ENCODE data around the gene LCLAT1.
A peak's percentile ranks its signal among the peaks of the same experiment; 100 is the strongest.
"Not testable (repeated sequence)": the region's sequence is repeated elsewhere in the genome, so short reads cannot be mapped to it uniquely, and the experiment has no call there.

LCLAT1 gene

GRCh38 chr2:30464544-30465170 is 17.6 kb downstream of the LCLAT1 start:
- H3K36me3 ChIP-seq (ENCODE audit: control insufficient read depth, insufficient read depth, low read length): no peaks in the 10 kb centered on the region
- DNase-seq (ENCODE audit: extremely low read depth, insufficient read length): no peak
- H3K4me3 ChIP-seq (replicated peaks; ENCODE audit: low read depth, low read length): no peak overlapping the region
- no peak for TF ChIP-seq CTCF (IDR thresholded peaks at IDR 0.05; ENCODE audit: insufficient read depth, low read length, poor library complexity, severe bottlenecking)
- no peaks in the 10 kb centered on the region for H3K27me3 ChIP-seq (replicated peaks; ENCODE audit: control insufficient read depth, insufficient read depth, low read length)

- no peak for DNase-seq (ENCODE audit: extremely low read depth, insufficient read length)
- H3K36me3 ChIP-seq (ENCODE audit: control insufficient read depth, insufficient read depth, low read length): no peaks in the 10 kb centered on the region
- no peak for TF ChIP-seq CTCF (IDR thresholded peaks at IDR 0.05; ENCODE audit: insufficient read depth, low read length, poor library complexity, severe bottlenecking)
- no peaks in the 10 kb centered on the region for H3K27me3 ChIP-seq (replicated peaks; ENCODE audit: control insufficient read depth, insufficient read depth, low read length)
- no peak overlapping the region for H3K4me3 ChIP-seq (replicated peaks; ENCODE audit: low read depth, low read length)
Observed at GRCh38 chr2:30465171-30465545, 18.1 kb downstream of the LCLAT1 start.

GRCh38 chr2:30466216-30466615 is 19.2 kb downstream of the LCLAT1 start:
- DNase-seq (ENCODE audit: extremely low read depth, insufficient read length): no peak
- H3K27me3 ChIP-seq (replicated peaks; ENCODE audit: control insufficient read depth, insufficient read depth, low read length): no peaks in the 10 kb centered on the region
- H3K36me3 ChIP-seq (ENCODE audit: control insufficient read depth, insufficient read depth, low read length): no peaks in the 10 kb centered on the region
- TF ChIP-seq CTCF (IDR thresholded peaks at IDR 0.05; ENCODE audit: insufficient read depth, low read length, poor library complexity, severe bottlenecking): no peak
- H3K4me3 ChIP-seq (replicated peaks; ENCODE audit: low read depth, low read length): no peak overlapping the region

GRCh38 chr2:30467062-30467826 is 20.2 kb downstream of the LCLAT1 start:
- H3K4me3 ChIP-seq (replicated peaks; ENCODE audit: low read depth, low read length); H3K36me3 ChIP-seq (ENCODE audit: control insufficient read depth, insufficient read depth, low read length); DNase-seq (ENCODE audit: extremely low read depth, insufficient read length); H3K27me3 ChIP-seq (replicated peaks; ENCODE audit: control insufficient read depth, insufficient read depth, low read length): not testable (repeated sequence)

GRCh38 chr2:30470426-30470825 is 23.4 kb downstream of the LCLAT1 start:
- TF ChIP-seq CTCF (IDR thresholded peaks at IDR 0.05; ENCODE audit: insufficient read depth, low read length, poor library complexity, severe bottlenecking): no peak
- no peaks in the 10 kb centered on the region for H3K27me3 ChIP-seq (replicated peaks; ENCODE audit: control insufficient read depth, insufficient read depth, low read length)
- no peak overlapping the region for H3K4me3 ChIP-seq (replicated peaks; ENCODE audit: low read depth, low read length)
- DNase-seq (ENCODE audit: extremely low read depth, insufficient read length): no peak
- H3K36me3 ChIP-seq (ENCODE audit: control insufficient read depth, insufficient read depth, low read length): no peaks in the 10 kb centered on the region

- DNase-seq (ENCODE audit: extremely low read depth, insufficient read length): no peak
- Histone ChIP-seq H3K27me3 (replicated peaks; ENCODE audit: control insufficient read depth, insufficient read depth, low read length) (no peaks in the 10 kb centered on the region), H3K36me3 (ENCODE audit: control insufficient read depth, insufficient read depth, low read length) (no peaks in the 10 kb centered on the region), H3K4me3 (replicated peaks; ENCODE audit: low read depth, low read length) (no peak overlapping the region)
- peak; percentile 3 for TF ChIP-seq CTCF (IDR thresholded peaks at IDR 0.05; ENCODE audit: insufficient read depth, low read length, poor library complexity, severe bottlenecking)
Observed at GRCh38 chr2:30472326-30472725, 25.3 kb downstream of the LCLAT1 start.
